SU-DHL-6 (cell line): ENCODE data around the gene COBL.

ENCODE experiments used
- H2AFZ ChIP-seq: fragments of 200-600 bp; sonication (generic); 2 replicates; pipeline ENCODE4 v1.6.1; 2014; ENCODE audit warnings: low read depth, mild to moderate bottlenecking, moderate library complexity, mixed read lengths, antibody characterized with exemption, low read length; ENCODE audit not compliant: severe bottlenecking
- H3F3A ChIP-seq: fragments of 200-600 bp; shearing (Covaris generic); 2 replicates; pipeline ENCODE4 v1.6.0; 2016; ENCODE audit warnings: antibody characterized with exemption, mild to moderate bottlenecking; ENCODE audit not compliant: insufficient read depth
- H3K27ac ChIP-seq: fragments of 200-600 bp; sonication (generic); 2 replicates; pipeline ENCODE4 v1.5.1; 2016; ENCODE audit warnings: low read depth, mild to moderate bottlenecking, low read length, moderate library complexity, mixed read lengths
- H3K27me3 ChIP-seq: fragments of 200-600 bp; sonication (generic), shearing (Covaris generic); 2 replicates; pipeline ENCODE4 v1.6.0; 2014; ENCODE audit warnings: mild to moderate bottlenecking, low read length
- H3K36me3 ChIP-seq: fragments of 200-600 bp; sonication (generic); 2 replicates; pipeline ENCODE4 v1.6.1; 2014; ENCODE audit warnings: mild to moderate bottlenecking, low read length, mixed read lengths
- H3K4me2 ChIP-seq: fragments of 300-600, 200-600 bp; shearing (Covaris generic), sonication (generic); 2 replicates; pipeline ENCODE4 v1.6.0; 2014; ENCODE audit warnings: low read length, low read depth, mild to moderate bottlenecking; ENCODE audit not compliant: poor library complexity, severe bottlenecking
- H3K4me3 ChIP-seq: fragments of 200-600 bp; sonication (generic); 2 replicates; pipeline ENCODE4 v1.5.1; 2014; ENCODE audit warnings: antibody characterized with exemption, low read length, mild to moderate bottlenecking, mixed read lengths; ENCODE audit not compliant: insufficient read depth, poor library complexity, severe bottlenecking
- H3K79me2 ChIP-seq: fragments of 200-600 bp; sonication (generic); 2 replicates; pipeline ENCODE4 v1.6.1; 2014; ENCODE audit warnings: mild to moderate bottlenecking, low read length, moderate library complexity; ENCODE audit not compliant: insufficient read depth
- H3K9ac ChIP-seq: fragments of 200-600 bp; sonication (generic); 2 replicates; pipeline ENCODE4 v1.7.0; 2014; ENCODE audit warnings: mild to moderate bottlenecking, low read length
- H3K9me2 ChIP-seq: fragments of 200-600 bp; sonication (generic); replicated peaks from 2 replicates; pipeline ENCODE4 v1.6.1; 2014; ENCODE audit warnings: low read length; ENCODE audit not compliant: insufficient read depth
- H3K9me3 ChIP-seq: fragments of 200-600 bp; sonication (generic); 2 replicates; pipeline ENCODE4 v1.6.1; 2014; ENCODE audit warnings: low read length, mixed read lengths; ENCODE audit not compliant: insufficient read depth
- H4K20me1 ChIP-seq: fragments of 200-600 bp; sonication (generic); 2 replicates; pipeline ENCODE4 v1.6.1; 2014; ENCODE audit warnings: low read depth, mild to moderate bottlenecking, antibody characterized with exemption, low read length, moderate library complexity, mixed read lengths
- EZH2phosphoT487 ChIP-seq: fragments of 200-600 bp; sonication (generic), shearing (Covaris generic); conservative IDR thresholded peaks from 2 replicates; pipeline ENCODE4 v1.6.1; 2018; ENCODE audit warnings: mild to moderate bottlenecking, antibody characterized with exemption, low read length, moderate library complexity, mixed read lengths
- TF ChIP-seq, protein P1 (sequence below): fragments of 200-600 bp; sonication (generic); IDR thresholded peaks from one replicate; pipeline ENCODE4 v1.5.1; 2017; ENCODE audit warnings: antibody characterized with exemption, mild to moderate bottlenecking, low read length, moderate library complexity; ENCODE audit not compliant: insufficient read depth, poor library complexity, severe bottlenecking

Gene COBL

DNA sequence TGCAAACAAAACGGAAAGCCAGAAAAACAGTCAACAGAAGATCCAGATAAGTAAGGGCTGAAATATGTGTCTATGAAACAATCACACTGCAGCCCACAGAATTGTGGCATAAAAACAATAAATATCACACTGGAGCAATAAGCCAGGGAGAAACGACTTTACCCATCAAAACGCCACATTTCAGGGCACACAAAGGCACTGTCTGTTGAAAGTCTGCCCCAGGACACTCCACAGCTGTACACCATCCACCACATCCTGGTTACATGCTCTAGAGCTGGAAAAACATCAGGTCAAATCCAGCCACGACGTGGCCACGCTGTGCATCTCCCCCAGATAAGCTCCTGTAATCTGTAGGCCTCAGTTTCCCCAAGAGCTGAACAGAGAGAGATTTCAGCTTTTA lies 88.7 kb downstream of the COBL start:
- Histone ChIP-seq H3K27ac (no peak overlapping the region), H2AFZ (no peak overlapping the region), H3F3A (no peaks in the 10 kb centered on the region), H4K20me1 (no peaks in the 10 kb centered on the region), H3K9me3 (no peaks in the 10 kb centered on the region), H3K4me2 (no peak overlapping the region), H3K4me3 (no peak overlapping the region), H3K79me2 (no peaks in the 10 kb centered on the region), H3K9ac (no peak overlapping the region), H3K9me2 (no peaks in the 10 kb centered on the region), H3K27me3 (no peaks in the 10 kb centered on the region), H3K36me3 (no peaks in the 10 kb centered on the region)
- TF ChIP-seq, protein P1, sequence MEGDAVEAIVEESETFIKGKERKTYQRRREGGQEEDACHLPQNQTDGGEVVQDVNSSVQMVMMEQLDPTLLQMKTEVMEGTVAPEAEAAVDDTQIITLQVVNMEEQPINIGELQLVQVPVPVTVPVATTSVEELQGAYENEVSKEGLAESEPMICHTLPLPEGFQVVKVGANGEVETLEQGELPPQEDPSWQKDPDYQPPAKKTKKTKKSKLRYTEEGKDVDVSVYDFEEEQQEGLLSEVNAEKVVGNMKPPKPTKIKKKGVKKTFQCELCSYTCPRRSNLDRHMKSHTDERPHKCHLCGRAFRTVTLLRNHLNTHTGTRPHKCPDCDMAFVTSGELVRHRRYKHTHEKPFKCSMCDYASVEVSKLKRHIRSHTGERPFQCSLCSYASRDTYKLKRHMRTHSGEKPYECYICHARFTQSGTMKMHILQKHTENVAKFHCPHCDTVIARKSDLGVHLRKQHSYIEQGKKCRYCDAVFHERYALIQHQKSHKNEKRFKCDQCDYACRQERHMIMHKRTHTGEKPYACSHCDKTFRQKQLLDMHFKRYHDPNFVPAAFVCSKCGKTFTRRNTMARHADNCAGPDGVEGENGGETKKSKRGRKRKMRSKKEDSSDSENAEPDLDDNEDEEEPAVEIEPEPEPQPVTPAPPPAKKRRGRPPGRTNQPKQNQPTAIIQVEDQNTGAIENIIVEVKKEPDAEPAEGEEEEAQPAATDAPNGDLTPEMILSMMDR, result no peak
- no peak for TF ChIP-seq EZH2phosphoT487

DNA sequence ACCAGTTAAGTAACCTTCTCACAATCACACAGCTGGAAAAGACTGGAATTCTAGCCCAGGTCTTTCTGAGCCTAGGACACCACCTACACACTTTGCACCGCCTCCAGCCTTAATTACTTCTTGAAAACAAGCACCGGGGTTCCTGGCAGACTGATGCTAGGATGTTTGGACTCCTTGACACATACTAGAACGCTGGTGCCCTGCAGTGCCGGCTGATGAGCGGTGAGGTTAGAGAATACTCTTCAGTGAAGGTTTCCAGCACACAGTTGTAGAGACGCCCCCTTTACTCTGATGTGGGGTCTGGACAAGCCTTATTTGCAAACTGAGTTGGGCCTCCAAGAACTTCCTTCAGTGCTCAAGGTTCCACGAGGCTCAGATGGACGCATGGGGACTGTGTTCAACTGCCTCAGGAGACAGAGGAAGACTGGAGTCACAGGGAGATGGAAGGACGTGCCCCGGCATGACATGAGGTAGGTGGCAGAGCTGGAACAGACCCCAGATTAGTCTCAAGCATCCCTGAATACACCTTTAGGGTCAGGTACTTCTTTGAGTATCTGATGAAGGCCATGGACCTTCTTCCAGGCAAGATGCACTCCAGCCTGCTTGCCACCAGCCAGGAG lies 89.6 kb downstream of the COBL start:
- no peak overlapping the region for H2AFZ ChIP-seq
- TF ChIP-seq, protein P1, result no peak
- no peak for TF ChIP-seq EZH2phosphoT487
- no peaks in the 10 kb centered on the region for H3F3A ChIP-seq
- no peak overlapping the region for H3K4me3 ChIP-seq
- no peak overlapping the region for H3K27ac ChIP-seq
- no peaks in the 10 kb centered on the region for H3K36me3 ChIP-seq
- H3K79me2 ChIP-seq, result no peaks in the 10 kb centered on the region
- no peaks in the 10 kb centered on the region for H4K20me1 ChIP-seq
- H3K4me2 ChIP-seq, result no peak overlapping the region
- no peaks in the 10 kb centered on the region for H3K9me3 ChIP-seq
- H3K27me3 ChIP-seq, result no peaks in the 10 kb centered on the region
- H3K9ac ChIP-seq, result no peak overlapping the region
- no peaks in the 10 kb centered on the region for H3K9me2 ChIP-seq

DNA sequence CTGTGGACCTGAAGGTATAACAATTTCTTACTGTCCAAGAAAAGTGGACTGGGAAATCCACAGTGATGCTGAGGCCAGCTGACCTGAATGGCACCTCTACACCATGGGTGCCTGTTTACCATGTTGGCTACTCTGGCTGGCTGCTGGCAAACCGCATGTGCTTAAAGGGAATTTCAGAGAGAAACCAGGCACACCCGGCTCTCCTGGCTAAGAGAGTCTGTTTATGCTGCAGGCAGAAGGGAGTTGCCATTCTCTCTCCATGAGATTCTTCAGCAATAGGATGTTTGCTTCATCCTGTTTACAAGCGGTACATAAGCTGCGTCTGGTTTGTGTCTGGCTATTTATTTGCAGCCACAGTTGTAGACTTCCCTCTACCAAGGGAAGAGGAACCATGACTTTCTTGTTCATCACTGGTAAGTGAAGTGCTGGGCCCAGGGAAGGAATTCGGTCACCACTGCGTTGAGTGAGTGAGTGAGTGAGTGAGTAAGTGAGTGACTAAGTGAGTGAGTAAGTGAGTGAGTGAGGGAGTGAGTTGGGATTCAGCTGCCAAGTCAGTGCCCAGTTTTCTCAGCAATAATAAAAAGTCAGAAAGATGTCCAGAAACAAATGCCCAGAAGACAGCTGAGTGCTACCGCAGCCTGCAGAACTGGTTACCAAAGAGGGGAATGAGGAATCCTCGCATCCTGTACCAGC lies 90.4 kb downstream of the COBL start:
- H3K4me2 ChIP-seq, result no peak overlapping the region
- no peaks in the 10 kb centered on the region for H3K79me2 ChIP-seq
- no peaks in the 10 kb centered on the region for H3K36me3 ChIP-seq
- no peak overlapping the region for H3K9ac ChIP-seq
- no peaks in the 10 kb centered on the region for H3K9me3 ChIP-seq
- H3F3A ChIP-seq, result no peaks in the 10 kb centered on the region
- H3K27ac ChIP-seq, result no peak overlapping the region
- no peaks in the 10 kb centered on the region for H3K9me2 ChIP-seq
- TF ChIP-seq, protein P1, result no peak
- no peak for TF ChIP-seq EZH2phosphoT487
- H4K20me1 ChIP-seq, result no peaks in the 10 kb centered on the region
- no peak overlapping the region for H3K4me3 ChIP-seq
- H3K27me3 ChIP-seq, result no peaks in the 10 kb centered on the region
- no peak overlapping the region for H2AFZ ChIP-seq
